GDM1 (cell line): ENCODE data around the gene PROZ.

Experiments used
- DNase-seq: peaks from one replicate; lab custom pipeline; 2025; lab: John Stamatoyannopoulos, UW

The PROZ gene

DNA sequence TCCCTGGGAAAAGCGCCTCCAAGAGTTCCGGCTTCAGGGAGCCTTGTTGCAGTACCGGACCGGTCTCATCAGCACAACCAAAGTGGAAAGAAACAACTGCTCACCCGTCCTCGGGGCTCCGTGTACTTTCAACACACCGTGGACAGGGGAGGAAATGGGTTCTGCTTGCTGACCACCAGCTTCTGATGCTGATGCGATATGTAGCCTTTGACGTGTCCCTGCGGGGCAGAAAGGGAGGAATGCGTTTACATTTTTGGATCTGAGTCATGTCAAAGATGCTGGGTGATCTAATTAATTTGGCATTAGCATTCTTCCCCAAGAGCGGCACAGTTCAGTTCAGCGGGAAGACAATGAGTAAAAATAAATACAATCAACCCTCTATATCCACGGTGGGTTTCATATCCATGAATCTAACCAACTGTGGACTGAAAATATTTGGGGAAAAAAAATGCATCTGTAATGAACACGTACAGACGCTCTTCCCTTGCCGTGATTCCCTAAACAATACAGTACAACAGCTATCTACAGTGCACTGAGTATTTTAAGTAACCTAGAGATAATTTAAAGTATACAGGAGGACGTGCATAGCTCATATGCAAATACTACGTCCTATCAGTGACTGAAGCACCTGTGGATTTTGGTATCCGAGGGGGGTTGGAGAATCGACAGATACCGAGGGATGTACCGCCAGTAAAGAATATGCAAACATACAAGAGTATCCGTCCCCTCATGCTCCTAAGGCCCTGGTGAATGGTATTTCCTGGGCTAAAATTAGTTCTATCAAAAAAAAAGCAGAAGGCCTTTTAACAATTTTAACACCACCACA, 19.8 kb downstream of the PROZ start:
- no peak for DNase-seq

DNA sequence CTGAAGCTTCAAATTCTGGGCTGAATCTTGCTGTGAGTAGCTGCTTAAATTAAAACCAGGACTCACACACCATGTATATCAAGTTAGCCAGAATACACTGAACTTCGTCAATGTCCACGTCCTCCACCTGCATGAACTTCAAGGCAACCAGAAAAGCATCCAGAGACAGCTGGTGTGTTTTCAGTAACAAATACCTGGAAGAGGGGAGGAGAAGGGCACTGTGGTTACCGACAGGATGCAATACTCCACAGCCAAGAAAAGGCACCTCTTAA, 20.4 kb downstream of the PROZ start:
- no peak for DNase-seq

GRCh38 chr13:113179374-113180230, 21.2 kb downstream of the PROZ start:
- no peak for DNase-seq

- no peak for DNase-seq
Observed at GRCh38 chr13:113182046-113182445, 23.6 kb downstream of the PROZ start.

DNA sequence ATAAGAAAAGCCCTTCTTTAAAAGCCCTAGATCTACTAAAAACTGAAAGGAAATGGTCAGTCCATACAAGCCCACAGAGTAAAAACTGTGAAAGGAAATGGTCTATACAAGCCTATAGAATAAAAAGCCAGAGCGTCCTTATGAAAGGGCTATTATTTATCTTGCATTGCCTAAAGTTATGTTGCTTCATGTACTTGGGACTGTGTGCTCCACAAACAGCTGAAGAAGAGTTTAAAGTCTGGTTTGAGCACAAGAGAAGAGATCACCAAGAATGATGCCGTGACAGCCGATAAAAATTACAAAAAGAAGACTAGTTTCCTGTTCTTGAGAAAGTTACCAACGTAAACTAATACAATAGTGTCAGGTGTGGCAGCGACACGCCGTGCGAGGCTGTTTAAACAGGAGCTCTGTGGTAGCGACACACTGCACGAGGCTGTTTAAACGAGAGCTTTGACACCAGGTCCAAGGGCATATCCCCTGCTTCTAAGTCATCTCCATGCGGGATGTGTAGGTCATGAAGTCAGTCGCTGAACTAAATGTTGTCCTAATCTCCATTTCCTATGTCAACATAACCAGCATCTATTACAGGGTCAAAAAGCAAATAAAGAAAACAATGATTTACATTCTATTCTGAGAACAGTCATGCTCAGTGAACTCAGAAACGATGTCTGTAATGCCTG, 25.1 kb downstream of the PROZ start:
- no peak for DNase-seq

- no peak for DNase-seq
Observed at GRCh38 chr13:113184568-113185440, 26.4 kb downstream of the PROZ start.

GRCh38 chr13:113186061-113186900, 27.8 kb downstream of the PROZ start:
- no peak for DNase-seq

- no peak for DNase-seq
Observed at GRCh38 chr13:113187263-113187669, 28.8 kb downstream of the PROZ start.

DNA sequence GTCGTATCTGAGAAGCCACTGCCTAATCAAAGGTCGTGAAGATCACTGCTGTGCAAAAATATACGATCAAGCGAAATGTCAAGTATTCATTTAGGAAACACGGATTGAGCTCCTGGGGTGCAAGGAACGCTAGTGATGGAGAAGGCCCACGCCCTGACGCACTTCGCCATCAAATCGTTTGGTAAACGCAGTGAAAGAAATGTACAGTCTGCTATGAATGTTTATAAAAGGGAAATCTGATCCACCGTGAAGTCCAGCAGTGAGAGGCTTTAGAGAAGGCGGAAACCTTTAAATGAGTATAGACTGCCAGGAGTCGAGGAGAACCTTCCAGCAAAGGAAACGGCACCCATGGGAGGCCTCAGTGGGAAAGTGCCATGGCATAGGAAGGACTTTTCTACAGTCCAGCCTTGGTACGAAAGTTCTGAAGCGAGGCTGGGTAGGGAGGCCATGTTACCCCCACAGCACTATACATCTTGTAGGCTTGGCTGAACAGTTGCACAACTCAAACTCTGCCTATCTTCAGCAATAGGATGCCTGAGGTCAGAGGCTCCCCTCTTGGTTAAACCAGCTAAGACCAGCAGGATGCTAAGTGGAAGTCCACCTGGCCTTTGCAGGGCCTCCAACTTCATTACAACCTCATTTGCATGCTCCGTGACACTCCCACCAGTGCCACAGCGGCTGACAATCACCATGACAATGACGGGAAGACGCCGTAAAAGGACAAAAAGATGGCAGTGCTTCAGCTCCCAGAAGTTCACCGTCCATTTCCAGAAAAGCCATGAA, 29.6 kb downstream of the PROZ start:
- DNase-seq, result no peak

- DNase-seq, result no peak
Observed at GRCh38 chr13:113190181-113190580, 31.7 kb downstream of the PROZ start.

DNA sequence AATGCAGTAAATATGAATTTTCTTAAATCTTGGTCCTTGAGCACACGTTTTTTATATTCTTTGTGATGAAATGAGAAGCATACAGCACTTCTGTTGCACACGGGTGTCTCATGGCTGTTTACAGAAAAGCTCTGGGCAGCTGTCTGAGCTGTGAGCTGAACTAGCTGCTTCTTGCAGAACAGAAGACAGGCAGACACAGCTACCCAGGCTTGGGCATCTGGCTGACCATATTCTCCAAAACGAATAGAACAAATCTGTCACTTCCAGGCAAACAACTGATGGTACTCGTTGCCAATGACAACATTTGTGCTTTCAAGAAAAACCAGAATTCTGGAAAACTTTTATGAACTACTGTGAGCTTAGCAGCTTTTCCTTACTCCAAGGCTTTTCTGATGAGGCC, 33.8 kb downstream of the PROZ start:
- no peak for DNase-seq

- DNase-seq, result no peak
Observed at GRCh38 chr13:113192902-113193301, 34.5 kb downstream of the PROZ start.

DNA sequence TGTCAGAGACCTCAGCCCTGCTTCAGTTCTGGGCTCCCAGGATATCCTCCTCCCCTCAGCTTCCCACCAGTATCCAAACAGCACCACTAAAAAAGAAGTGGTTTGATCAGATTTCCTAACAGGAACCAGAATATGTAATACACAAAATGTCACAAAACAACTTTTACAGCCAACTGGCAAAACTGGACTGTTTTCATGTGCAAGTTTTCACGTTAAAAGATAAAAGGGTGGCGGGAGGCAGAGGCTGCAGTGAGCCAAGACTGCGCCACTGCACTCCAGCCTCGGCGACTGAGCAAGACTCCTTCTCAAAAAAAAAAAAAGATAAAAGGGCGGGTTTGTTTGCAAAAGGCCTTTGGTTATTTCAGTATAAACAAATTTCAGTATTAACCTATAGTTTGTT, 36.9 kb downstream of the PROZ start:
- no peak for DNase-seq

DNA sequence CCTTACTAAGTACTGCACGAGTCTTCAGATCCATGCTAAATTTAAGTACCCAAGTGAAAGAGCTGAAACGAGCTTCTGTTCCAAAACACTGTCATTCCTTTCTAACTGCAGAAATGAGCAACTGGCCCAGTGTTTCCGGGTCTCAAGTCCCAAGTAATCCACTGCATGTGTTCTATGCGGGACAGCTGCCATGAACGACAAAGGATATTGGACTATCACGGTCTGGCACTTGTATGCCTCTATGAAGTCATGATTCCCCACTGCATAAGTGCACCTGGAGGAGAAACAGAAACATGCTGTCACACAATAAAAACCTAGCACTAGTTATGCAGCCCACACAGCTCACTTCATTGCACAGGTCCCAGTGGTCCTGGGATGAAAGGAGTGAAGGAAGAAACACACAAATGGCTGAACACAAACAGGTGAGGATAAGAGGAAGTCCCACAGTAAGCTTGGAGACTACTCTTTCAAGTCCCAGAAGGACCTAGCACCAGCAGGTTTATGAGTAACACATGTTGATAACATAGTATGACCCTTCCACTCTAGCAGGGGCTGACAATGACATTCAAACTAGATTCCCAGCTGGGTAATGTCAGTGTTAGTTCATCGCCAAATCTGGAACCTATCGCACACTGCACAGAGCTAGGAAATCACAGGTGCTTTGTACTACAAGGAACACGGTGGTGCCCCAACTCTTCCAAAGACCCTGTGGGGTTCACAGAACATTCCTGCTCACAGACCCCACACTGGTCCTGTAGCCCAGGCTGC, 38.7 kb downstream of the PROZ start:
- no peak for DNase-seq

DNA sequence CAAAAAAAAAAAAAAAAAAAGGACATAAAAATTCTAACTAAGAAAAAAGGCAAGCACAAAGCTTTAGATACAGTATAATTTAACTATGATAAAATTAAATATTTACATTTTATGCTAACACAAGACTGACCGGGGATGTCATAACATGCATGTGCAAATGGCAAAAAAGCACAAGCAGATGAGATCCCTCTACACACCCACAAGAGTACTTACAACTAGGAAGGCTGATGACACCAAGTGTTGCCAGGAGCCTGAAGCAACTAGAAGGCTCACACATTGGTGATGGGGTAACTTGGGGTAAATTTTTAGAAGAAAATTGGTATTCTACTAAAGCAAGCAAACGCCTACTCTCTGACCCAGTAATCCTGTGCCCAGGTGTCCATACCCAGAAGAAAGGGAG, 43.4 kb downstream of the PROZ start:
- DNase-seq, result no peak

DNA sequence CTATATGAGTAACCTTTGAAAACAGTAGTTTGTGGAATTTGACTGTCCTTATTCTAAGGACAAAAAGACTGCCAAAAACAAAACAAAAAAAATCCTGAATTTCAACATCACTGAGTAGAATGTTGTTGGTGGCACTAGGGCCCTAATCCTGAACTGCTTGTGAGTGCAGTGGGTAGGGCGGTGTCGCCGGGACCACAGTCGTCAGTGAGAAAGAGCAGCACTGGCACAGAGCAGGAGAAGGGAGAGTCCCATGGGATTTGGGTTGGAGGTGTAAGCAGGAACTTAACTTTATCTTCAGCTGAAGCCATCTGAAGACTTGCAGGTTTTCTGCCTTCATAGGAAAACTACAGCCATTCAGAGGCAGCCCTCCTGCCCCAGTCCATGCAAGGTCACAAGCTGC, 44.5 kb downstream of the PROZ start:
- no peak for DNase-seq

DNA sequence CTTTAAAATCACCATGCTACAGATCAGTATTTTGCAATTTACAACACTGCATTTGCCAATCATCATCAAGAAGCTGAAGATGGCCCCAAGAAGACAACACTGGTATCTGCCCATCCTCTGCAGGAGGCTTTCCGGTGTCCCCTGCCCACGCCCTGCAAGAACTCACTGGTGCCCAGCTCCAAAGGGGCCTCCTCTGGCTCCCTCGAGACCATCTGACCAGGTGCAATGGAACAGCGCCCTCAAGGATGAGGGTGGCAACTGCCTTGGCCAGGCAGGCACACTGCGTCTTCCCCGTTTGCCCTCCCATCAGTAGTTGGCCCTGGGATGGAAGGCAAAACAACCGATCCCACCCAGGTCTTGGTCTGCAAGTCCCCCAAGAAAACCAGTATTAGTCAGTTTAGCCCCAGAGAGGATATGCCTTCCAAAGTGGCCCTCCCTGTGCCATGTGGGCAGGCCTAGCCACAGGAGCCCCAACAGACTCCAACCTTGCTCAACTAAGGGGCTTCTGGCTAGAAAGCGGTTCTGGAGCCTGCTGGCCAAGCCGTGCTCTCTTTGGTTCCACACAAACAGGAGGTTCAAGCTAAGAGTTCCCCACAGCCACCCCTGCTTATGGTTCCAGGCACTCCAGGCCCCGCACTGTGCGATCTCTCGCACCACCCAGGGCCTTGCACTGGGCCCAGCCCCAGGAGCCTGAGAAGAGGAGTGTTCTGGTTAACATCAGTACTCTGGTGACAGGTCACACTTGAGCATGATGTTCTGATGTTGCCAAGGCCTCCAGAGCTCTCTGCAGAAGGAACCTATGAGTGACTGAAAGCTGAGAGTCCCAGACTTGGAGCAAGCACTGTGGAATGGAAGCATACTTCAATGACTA, 45.3 kb downstream of the PROZ start:
- DNase-seq, result no peak

GRCh38 chr13:113204378-113204734, 45.9 kb downstream of the PROZ start:
- no peak for DNase-seq
